HG03060 (cell line): Measurements from ENCODE around the gene ZGPAT.
"Not testable (repeated sequence)": the region's sequence is repeated elsewhere in the genome, so short reads cannot be mapped to it uniquely, and the experiment has no call there.

Experiments used
- ATAC-seq: cut with Tn5 transposase; IDR thresholded peaks from one replicate; pipeline ENCODE4 v1.9.1; 2021; ENCODE audit warnings: low read depth, moderate number of reproducible peaks; ENCODE audit not compliant: unreplicated experiment

ZGPAT gene

DNA sequence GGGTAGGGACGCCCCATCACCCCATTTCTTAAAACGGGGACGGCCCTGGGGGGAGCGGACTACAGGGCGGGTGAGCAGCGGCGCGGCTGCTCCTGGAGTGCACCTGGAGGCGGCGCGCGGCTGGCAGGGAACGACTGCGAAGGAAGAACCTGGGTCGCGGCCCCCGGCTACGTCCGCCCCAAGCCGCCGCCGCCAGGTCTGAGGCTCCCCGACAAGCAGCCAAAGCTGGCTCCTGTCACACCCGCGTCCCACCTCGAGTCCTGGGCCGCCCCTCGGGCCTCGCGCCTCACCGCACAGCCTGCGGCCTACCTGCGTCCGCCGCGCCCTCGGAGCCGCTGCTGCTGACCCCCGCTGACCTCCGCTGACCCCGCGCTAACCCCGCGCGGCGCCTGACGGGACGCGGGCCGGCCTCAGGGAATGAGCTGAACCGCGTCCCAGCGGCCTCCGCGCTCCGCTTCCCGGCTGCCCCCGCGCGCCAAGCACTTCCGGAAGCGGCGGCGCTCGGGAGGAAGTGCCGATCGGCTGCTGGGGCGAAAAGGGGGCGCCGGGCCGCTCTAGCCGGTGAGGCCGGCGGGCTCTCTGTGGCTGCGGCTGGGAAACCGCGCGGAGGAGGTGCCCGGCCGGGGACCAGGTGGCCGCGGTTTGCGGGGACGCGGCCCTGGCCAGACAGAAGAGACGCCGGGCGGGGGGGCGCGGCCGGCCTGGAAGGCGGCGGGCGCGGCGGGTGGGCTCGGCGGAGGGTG is at the start of gene ZGPAT, which contains the start of gene ARFRP1:
Gene ZGPAT (plus strand): TSS at position 482 of the 743 bp plus-strand sequence. CDS start 542 bp downstream, outside the sequence.
Gene ARFRP1 (minus strand): TSS at position 419 of the 743 bp plus-strand sequence. CDS start 885 bp downstream, outside the sequence.
- no peak for ATAC-seq

- ATAC-seq: no peak
Measured at GRCh38 chr20:63658749-63659187, 49.1 kb upstream of the ZGPAT start.

GRCh38 chr20:63659370-63659769 is 48.5 kb upstream of the ZGPAT start:
- no peak for ATAC-seq

- ATAC-seq: not testable (repeated sequence)
Measured at GRCh38 chr20:63660174-63660573, 47.7 kb upstream of the ZGPAT start.

DNA sequence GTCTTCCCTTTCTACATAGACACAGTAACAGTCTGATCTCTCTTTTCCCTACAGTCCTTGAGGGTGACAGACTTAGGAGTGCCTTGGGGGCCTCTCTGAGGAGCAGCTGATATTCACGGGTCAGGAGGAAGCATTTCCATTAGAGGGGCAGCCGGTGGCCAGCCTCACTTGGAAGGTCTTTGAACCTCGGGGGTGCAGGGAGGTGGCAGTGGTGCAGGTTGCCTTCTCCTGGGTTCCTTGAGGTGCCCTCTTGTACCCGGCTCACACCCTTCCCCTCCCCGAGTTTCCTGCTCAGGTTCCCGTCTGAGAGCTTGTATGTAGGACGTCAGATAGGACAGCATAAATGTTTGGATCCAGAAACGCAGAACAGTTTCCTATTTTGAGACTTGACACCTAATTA is 47.2 kb upstream of the ZGPAT start:
- no peak for ATAC-seq

- ATAC-seq: no peak
Measured at GRCh38 chr20:63661108-63661507, 46.7 kb upstream of the ZGPAT start.

GRCh38 chr20:63661959-63662812 is 45.7 kb upstream of the ZGPAT start:
- no peak for ATAC-seq

- ATAC-seq: no peak
Measured at GRCh38 chr20:63662813-63663189, 45.0 kb upstream of the ZGPAT start.

- ATAC-seq: no peak
Measured at GRCh38 chr20:63663332-63664066, 44.3 kb upstream of the ZGPAT start.

DNA sequence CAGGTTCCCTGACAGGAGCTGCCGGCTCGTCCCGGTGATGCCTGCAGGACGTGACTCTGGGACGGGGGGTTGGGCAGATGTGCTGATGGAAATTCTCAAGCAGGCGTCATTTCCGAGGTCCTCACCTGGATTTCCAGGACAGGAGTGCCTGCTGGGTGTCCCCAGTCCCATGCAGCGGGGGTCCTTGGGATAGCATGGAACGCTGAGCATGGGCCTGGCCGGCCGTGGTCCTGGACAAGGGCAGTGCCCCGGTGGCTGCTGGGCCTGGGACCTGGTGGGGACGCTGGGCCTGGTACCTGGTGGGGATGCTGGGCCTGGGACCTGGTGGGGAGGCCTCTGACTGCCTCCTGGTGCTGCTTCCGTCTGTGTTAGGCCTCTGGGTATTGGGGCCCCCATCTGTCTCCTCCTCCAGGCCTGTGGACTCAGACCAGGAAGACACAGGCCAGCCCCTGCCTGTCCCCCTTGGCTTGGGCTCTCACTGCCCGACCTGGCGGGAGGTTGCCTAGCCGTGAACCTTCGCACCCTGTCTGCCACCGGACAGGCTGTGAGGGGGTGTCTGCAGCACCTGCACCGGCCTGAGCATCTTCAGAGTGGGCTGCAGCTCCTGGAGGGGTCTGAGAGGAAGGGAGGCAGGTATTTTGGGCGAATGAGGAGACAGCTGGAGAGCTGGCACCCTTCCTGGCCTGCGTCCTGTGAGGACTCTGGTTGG is 43.5 kb upstream of the ZGPAT start:
- no peak for ATAC-seq

DNA sequence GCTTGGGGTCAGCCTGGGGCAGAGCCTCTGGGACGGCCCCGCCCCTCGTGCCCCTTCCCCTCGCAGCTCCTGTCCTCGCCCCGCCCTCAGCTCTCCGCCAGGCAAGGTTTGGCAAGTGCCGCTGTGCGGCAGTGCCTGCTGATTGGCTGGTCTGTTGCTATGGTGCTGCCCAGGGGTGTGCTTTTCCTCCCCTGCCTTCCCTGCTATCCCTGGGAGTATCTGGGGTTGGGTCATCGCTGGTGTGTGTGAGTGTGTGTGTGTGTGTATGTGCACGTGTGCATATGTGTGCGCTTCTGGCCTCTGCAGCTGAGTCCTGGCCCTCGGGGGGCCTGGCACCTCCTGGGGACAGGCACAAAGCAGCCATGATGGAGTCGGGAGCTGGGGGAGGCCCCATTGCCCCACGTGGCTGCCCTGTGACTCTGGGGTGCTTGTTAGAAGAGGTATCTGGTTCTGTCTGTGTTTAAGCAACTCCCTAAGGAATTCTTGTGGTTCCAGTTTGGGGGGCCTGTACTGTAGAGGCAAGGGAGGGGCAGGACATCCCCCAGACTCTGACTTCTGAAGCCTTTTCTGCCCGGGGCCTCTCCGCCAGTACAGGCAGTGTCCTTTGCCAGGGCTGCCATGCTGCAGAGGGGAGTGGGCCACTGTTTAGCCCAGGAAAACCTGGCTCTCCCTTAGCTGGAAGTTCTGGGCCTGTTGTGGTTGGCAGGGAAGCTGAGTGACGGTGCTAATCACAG is 42.8 kb upstream of the ZGPAT start:
- no peak for ATAC-seq

DNA sequence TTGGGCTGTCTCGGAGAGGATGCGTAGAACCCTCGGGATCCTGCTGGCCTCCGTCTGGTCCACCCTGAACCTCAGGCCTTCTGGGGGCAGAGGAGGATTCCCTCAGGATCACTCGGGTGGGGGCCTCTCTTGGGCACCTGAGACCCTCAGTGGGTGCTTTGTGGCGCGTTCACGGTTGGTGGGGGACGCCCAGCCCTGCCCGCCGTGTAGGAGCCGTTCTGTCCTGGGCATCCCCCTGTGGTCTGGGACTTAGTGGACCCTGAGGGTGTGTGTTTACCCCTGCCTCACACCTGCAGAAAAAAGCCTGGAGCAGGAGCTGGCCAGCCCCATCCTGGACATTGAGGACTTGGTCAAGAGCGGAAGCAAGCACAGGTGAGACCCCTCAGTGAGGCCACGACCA is 42.1 kb upstream of the ZGPAT start:
- ATAC-seq: no peak

DNA sequence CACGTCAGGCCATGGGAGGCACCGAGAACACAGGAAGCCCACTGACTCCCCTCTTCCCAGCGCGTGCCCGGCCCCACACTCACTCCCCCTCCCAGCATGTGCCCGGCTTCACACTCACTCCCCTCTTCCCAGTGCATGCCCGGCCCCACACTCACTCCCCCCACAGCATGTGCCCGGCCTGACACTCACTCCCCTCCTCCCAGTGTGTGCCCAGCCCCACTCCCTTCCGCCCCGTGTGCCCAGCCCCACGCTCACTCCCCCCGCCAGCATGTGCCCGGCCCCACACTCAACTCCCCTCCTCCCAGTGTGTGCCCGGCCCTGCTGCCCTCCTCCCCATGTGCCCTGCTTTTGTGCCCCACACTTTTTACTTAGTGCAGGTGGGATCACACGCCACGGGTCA is 40.0 kb upstream of the ZGPAT start:
- no peak for ATAC-seq

DNA sequence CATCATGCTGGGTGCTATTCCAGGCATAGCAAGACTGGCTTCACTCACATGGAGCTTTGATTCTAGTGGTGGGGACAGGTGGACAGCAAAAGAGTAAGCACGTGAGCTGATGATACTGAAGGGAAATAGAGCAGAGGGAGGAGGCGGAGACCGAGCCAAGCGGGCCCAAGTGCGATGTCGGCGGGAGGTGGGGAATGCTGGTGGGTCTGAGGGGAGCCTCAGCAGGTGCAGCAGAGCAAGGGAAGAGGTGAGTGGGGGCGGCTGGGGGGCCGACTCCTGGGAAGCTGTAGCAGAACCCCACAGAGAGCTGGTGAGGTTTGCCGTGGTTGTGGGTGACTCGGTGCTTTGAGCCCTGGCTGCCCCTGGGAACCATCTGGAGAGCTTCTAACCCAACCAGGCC is 39.5 kb upstream of the ZGPAT start:
- no peak for ATAC-seq

GRCh38 chr20:63671695-63672094 is 36.1 kb upstream of the ZGPAT start:
- ATAC-seq: not testable (repeated sequence)

- ATAC-seq: no peak
Measured at GRCh38 chr20:63672666-63673065, 35.2 kb upstream of the ZGPAT start.

DNA sequence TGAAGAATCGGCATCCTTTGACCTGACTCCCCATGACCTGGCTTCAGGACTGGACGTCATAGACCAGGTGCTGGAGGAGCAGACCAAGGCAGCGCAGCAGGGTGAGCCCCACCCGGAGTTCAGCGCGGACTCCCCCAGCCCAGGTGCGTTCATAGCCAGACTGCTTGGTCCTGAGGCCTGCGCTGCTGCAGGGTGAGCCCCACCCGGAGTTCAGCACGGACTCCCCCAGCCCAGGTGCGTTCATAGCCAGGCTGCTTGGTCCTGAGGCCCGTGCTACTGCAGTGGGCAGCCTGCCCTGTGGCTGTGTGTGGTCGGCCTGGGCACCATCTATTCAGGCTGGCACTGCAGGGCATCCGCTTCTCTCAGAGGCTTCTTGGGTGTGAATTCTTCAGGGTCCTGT is 33.9 kb upstream of the ZGPAT start:
- ATAC-seq: no peak

DNA sequence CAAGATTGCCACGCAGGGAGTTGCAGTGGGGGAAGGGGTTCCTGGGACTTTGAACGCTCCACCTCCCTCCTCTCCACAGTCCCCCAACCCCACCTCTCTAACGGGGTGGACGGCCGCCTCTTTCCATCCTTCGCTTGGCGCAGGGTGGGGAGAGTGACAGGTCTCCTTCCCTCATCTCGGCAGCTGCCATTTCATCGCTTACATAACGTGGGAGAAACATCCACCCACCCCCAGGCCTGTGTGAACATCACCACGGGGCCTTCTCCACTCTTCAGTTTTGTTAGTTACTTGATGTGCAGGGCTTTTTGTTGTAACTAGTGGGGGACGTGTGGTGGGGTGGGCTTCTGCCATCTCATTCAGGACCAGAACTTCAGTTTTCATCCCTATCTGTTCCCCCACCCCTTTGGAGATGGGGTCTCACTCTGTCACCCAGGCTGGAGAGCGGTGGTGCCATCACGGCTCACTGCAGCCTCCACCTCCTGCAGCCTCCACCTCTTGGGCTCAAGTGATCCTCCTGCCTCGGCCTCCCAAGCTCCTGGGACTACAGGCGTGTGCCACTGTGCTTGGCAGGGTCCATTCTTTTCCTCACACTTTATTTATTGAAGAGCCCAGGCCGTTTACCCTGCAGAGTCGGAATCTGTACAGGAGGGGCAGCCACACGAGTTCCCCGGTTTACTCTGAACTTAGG is 32.0 kb upstream of the ZGPAT start:
- no peak for ATAC-seq

- ATAC-seq: no peak
Measured at GRCh38 chr20:63678071-63678470, 29.8 kb upstream of the ZGPAT start.
